ENCODE results near the gene MALT1.

Gene MALT1

GRCh38 chr18:58716060-58716756, 44.9 kb downstream of the MALT1 start:
- no peak overlapping the region for H3K4me3 ChIP-seq
- DNase-seq (ENCODE audit: low spot score), result no peak
- H3K27ac ChIP-seq, result no peak overlapping the region
- TF ChIP-seq, protein P1, sequence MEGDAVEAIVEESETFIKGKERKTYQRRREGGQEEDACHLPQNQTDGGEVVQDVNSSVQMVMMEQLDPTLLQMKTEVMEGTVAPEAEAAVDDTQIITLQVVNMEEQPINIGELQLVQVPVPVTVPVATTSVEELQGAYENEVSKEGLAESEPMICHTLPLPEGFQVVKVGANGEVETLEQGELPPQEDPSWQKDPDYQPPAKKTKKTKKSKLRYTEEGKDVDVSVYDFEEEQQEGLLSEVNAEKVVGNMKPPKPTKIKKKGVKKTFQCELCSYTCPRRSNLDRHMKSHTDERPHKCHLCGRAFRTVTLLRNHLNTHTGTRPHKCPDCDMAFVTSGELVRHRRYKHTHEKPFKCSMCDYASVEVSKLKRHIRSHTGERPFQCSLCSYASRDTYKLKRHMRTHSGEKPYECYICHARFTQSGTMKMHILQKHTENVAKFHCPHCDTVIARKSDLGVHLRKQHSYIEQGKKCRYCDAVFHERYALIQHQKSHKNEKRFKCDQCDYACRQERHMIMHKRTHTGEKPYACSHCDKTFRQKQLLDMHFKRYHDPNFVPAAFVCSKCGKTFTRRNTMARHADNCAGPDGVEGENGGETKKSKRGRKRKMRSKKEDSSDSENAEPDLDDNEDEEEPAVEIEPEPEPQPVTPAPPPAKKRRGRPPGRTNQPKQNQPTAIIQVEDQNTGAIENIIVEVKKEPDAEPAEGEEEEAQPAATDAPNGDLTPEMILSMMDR (IDR thresholded peaks at IDR 0.05), result no peak

GRCh38 chr18:58721566-58722239, 50.4 kb downstream of the MALT1 start:
- no peak overlapping the region for H3K4me3 ChIP-seq
- TF ChIP-seq, protein P1 (IDR thresholded peaks at IDR 0.05), result no peak
- DNase-seq (ENCODE audit: low spot score), result no peak
- no peak overlapping the region for H3K27ac ChIP-seq

- no peak overlapping the region for H3K27ac ChIP-seq
- no peak for DNase-seq (ENCODE audit: low spot score)
These were observed 52.7 kb downstream of the MALT1 start for GRCh38 chr18:58723810-58724602.

GRCh38 chr18:58726671-58727070, 55.4 kb downstream of the MALT1 start:
- DNase-seq (ENCODE audit: low spot score), result no peak
- TF ChIP-seq, protein P1 (IDR thresholded peaks at IDR 0.05), result no peak

More at GRCh38 chr18:58723810-58724602, 52.7 kb downstream of the MALT1 start:
- H3K4me3 ChIP-seq, result no peak overlapping the region
- TF ChIP-seq, protein P1 (IDR thresholded peaks at IDR 0.05), result no peak

GRCh38 chr18:58727776-58728500, 56.7 kb downstream of the MALT1 start:
- no peak overlapping the region for H3K4me3 ChIP-seq
- TF ChIP-seq, protein P1 (IDR thresholded peaks at IDR 0.05), result no peak
- H3K27ac ChIP-seq, result no peak overlapping the region
- DNase-seq (ENCODE audit: low spot score), result no peak

More at GRCh38 chr18:58726671-58727070, 55.4 kb downstream of the MALT1 start:
- H3K4me3 ChIP-seq, result no peak overlapping the region
- no peak overlapping the region for H3K27ac ChIP-seq

- DNase-seq (ENCODE audit: low spot score), result no peak
- Histone ChIP-seq H3K4me3 (no peak overlapping the region), H3K27ac (no peak overlapping the region)
- TF ChIP-seq, protein P1 (IDR thresholded peaks at IDR 0.05), result no peak
These were observed 57.5 kb downstream of the MALT1 start for GRCh38 chr18:58728719-58729118.

All from coronary artery (tissue), 2 donors.